Measurements from ENCODE around the gene NCAM1.

DNA sequence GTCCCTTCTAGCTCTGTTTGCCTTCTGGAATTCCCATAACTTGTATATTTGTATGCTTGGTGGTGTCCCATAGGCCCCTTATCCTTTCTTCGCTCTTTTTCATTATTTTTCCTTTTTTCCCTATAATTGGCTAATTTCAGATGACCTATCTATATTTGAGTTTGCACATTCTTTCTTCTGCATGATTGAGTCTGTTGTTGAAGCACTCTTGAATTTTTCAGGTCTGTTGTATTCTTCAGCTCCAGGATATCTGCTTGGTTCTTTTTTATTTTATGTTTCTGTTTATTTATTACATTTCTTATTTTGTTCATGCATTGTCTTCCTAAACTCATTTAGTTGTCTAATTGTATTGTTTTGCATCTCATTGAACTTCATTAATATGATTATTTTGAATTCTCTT, 28.0 kb downstream of the NCAM1 start:
- TF ChIP-seq, protein P1, sequence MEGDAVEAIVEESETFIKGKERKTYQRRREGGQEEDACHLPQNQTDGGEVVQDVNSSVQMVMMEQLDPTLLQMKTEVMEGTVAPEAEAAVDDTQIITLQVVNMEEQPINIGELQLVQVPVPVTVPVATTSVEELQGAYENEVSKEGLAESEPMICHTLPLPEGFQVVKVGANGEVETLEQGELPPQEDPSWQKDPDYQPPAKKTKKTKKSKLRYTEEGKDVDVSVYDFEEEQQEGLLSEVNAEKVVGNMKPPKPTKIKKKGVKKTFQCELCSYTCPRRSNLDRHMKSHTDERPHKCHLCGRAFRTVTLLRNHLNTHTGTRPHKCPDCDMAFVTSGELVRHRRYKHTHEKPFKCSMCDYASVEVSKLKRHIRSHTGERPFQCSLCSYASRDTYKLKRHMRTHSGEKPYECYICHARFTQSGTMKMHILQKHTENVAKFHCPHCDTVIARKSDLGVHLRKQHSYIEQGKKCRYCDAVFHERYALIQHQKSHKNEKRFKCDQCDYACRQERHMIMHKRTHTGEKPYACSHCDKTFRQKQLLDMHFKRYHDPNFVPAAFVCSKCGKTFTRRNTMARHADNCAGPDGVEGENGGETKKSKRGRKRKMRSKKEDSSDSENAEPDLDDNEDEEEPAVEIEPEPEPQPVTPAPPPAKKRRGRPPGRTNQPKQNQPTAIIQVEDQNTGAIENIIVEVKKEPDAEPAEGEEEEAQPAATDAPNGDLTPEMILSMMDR (IDR thresholded peaks at IDR 0.05) = no peak
- no peak for TF ChIP-seq POLR2AphosphoS5 (IDR thresholded peaks at IDR 0.05)
- TF ChIP-seq POLR2A (IDR thresholded peaks at IDR 0.05) = no peak
